Testis (tissue), 2 donors: ENCODE data around the gene GPR108.

Experiments used
- POLR2A ChIP-seq: fragments of 450-650 bp; IDR thresholded peaks from one replicate; pipeline ENCODE4 v1.6.1; 2017; ENCODE audit warnings: antibody characterized with exemption, mild to moderate bottlenecking, moderate library complexity
- TF ChIP-seq, protein P1 (sequence below), 3 experiments: fragments of 450-650 bp in 2 of 3; fragments of 200-600 bp in 1 of 3; sonication (generic) in 1 of 3; IDR thresholded peaks; one replicate each; pipeline ENCODE4 v1.5.1; 2016 to 2019; ENCODE audit warnings: antibody characterized with exemption in 3 of 3, mild to moderate bottlenecking in 2 of 3, moderate library complexity in 1 of 3

DNA sequence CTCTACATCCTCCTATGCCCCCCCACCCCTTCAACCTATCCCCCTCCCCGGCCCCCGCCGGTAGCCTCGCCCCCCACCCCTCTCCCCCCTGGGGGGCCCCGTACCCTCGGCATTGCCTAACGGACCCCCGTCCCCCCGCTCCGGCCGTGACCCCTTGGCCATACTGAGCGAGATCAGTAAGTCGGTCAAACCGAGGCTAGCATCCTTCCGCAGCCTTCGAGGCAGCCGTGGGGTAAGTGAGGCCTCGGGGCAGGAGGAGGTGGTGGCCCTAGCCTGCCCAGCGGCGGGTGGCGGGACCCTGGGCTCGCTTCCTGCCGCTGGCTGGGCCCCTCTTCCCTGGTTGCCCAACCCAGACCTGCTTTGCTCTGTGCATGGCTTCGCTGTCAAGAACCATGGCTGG lies 8.6 kb upstream of the GPR108 start:
- TF ChIP-seq, protein P1, sequence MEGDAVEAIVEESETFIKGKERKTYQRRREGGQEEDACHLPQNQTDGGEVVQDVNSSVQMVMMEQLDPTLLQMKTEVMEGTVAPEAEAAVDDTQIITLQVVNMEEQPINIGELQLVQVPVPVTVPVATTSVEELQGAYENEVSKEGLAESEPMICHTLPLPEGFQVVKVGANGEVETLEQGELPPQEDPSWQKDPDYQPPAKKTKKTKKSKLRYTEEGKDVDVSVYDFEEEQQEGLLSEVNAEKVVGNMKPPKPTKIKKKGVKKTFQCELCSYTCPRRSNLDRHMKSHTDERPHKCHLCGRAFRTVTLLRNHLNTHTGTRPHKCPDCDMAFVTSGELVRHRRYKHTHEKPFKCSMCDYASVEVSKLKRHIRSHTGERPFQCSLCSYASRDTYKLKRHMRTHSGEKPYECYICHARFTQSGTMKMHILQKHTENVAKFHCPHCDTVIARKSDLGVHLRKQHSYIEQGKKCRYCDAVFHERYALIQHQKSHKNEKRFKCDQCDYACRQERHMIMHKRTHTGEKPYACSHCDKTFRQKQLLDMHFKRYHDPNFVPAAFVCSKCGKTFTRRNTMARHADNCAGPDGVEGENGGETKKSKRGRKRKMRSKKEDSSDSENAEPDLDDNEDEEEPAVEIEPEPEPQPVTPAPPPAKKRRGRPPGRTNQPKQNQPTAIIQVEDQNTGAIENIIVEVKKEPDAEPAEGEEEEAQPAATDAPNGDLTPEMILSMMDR (IDR thresholded peaks at IDR 0.05): no peak
- TF ChIP-seq POLR2A: no peak
